T1000 (cell line): ENCODE results near the gene HHEX.

Source experiments
- DNase-seq: peaks from one replicate; lab custom pipeline; 2025; ENCODE audit warnings: mixed read lengths; lab: John Stamatoyannopoulos, UW

HHEX gene

DNA sequence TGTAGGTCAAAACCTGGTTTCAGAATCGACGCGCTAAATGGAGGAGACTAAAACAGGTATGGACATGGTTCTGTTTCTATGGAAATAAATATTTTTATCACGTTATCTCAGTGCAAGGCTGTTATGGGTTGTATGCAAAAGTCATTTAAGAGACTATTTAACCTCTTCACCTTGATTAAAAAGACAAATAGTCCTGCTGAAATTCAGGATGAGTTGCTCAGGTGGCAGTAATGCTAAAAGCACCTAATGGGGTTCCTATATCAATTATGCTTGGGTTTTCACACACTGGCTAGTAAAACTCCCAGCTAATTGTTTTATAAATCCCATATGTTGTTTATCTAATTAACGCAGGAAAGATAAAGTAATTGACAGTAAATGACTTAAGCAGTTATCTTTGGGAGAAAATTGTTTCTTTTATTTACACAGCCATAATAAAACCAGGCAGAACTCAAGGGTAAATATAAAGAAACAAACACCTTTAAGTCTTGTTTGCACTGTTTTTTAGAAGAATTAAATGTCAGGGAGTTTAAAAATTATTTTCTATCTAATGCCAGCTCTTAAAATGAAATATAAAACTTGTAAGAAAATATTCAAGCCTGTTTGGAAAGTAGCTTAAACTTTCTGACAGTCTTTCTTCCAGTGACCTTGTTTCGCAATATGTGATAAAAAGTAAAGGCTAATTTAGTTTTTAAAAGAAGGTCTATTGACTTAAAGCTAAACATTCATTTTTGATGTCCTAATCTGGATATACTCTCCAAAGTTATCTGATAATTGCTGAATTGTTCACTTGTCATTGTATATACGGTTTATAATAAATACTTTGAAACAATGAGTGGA lies 3.2 kb downstream of the HHEX start:
- no peak for DNase-seq

DNA sequence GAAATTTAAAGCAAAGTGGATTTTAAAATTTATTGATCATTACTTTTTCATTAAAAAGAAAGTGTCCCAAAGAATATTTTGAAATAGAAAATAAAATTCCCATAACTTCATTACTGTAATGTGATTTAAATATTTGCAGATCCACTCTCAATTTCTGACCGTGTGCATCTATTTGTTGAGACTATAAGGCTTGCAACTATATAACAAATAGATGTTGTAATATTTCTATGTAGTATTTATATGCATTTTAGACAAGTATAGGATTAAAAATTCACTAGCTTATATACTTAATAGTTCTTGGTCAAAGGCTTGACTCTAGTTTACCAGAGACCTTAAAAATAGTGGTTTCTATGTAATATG lies 3.8 kb downstream of the HHEX start:
- no peak for DNase-seq

DNA sequence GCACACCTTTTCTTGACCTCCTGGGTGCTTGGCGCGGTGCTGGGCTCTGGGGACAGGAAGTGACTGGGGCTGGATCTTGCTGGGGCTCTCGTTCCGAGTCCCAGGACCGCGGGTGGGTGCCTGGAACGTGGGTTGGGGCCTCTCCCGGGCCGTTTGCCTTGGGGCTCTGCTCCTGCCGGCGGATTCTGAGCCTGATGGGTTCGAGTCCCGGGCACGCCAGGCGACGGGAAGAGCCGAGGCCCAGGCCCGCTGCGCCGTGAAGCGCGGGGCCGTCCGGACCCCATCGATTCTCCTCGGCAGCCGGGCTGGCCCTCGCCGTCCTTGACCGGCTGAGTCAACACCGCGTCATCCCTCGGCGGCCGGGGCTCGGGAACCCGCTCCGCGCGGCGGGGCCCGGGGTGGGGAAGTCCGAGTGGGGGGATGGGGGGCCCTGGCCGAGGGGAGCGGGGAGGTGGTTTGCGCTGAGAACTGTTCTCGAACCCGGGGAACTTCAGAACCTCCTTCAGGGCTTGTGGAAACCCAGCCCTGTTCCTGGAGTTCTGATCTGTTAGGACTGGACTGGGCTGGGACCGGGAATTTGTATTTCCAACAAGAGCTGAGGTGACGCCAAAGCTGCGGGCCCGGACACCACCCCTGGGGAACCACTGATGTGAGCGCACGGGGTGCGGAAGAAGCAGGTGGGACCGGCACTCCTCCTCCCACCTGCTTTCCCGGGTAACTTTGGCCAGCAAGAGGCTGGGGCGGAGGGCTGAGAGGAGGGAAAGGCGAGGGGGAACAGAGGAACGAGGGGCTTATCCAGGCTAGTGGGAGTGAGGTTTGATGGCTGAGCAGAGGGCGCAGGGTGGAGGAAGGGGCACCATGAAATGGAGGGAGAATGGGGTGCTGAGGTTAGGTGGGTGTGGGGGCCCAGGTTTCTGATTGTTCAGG lies 6.2 kb downstream of the HHEX start:
- no peak for DNase-seq

DNA sequence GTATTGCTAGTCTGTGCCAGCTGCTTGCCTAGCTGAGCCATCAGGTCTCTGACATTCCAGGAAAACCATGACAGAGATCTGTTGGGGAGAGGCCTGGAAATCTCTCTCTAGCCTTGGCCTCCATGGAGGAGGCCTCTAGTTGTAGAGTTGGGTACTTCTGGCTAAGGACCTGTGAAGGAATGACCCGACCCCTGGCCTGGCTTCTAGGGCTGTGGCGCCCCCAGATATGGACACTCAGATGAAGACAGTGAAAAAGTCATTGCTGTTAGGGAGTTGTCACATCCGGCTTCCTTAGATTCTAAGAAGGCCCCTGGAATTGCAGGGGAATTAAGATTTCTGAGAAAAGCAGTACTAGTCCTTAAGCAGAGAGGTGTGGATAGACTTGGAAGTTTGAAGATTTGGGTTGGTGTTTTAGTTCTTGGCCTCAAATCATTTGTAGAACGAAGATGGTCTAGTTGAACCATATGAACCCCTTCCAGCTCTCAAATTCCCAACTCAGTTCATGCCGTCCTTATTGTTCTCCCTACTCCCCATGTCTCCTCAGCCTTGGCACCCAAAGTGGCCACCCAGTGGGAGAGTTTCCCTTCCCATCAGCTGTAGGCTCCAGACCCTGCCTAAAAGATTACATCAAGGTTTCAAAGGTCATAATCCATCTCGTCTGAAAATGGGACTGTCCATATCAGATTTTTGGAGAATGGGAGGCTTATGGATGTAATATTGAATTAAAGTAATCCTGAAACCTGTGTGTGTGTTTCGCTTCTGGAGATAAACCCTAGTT lies 7.0 kb downstream of the HHEX start:
- no peak for DNase-seq

GRCh38 chr10:92697663-92698511 lies 8.1 kb downstream of the HHEX start:
- no peak for DNase-seq

GRCh38 chr10:92699193-92699517 lies 9.4 kb downstream of the HHEX start:
- DNase-seq = no peak

DNA sequence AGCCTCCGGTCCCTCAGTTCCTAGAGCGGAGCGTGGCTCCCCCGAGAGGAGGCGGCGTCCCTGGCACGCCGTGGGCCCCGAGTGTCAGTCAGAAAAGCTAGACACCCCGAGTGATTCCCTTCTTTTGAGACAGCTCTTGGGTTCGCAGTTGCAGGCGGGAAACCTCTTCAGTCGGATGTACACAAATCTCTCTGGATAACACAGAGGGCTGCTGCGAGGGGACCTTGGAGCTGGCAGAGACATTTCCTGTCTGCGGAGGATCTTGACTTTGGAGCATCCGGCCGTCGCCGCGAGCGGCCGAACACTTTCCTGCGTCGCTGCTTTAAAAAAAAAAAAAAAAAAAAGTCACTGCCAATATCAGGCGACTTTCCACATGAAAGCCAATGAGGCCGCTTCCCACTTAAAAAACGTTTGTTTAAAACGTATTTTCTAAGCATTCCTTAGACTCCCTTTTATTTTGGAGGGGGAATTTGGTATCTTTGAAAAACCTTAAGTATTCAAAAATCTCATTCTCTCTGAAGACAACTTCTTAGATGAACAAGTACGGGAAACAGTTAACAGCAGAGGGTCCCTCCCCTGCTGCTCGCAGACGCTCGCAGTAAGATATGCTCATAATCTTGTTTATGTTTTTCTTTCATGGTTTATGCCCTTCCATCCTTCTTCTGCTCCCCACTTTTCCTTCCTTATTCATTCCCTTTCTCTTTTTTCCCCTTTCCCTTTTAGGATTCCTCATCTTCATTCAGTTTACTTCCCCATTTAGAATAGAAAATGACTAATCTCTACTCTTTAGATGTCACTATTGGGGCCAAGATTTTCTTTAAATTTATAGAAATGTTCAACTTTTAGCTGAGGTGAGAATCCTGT lies 10.0 kb downstream of the HHEX start:
- no peak for DNase-seq

- DNase-seq = no peak
These were observed 12.7 kb downstream of the HHEX start for GRCh38 chr10:92702301-92702916.

DNA sequence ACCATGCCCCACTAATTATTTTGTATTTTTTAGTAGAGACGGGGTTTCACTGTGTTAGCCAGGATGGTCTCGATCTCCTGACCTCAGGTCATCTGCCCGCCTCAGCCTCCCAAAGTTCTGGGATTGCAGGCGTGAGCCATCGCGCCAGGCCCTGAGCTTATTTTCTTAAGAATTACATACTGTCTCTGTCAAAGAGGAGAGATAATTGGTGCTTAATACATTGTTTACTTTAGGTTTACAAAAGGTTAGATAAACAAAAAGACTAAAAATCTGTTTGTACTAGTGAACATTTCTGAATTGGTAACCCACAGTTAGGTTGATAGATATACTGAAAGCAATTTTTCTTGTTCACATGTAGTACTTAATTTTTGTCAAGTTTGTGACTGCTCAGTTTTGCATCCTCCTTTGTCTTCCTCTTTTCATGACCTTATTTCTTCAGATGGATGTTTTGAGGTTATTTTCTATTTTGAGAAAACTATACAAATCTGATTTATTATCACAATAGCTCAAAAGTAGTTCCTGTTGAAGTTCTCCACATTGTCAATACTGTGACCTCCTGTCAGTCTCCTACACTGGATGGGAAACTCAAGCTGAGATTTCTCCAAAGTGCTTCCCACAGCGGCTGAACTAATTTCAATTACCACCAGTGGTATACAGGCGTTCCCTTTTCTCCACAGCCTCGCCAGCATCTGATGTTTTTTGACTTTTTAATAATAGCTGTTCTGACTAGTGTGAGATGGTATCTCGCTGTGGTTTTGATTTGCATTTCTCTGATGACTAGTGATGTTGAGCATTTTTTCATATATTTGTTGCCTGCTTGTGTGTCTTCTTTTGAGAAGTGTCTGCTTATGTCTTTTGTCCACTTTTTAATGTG lies 22.5 kb downstream of the HHEX start:
- DNase-seq = no peak

DNA sequence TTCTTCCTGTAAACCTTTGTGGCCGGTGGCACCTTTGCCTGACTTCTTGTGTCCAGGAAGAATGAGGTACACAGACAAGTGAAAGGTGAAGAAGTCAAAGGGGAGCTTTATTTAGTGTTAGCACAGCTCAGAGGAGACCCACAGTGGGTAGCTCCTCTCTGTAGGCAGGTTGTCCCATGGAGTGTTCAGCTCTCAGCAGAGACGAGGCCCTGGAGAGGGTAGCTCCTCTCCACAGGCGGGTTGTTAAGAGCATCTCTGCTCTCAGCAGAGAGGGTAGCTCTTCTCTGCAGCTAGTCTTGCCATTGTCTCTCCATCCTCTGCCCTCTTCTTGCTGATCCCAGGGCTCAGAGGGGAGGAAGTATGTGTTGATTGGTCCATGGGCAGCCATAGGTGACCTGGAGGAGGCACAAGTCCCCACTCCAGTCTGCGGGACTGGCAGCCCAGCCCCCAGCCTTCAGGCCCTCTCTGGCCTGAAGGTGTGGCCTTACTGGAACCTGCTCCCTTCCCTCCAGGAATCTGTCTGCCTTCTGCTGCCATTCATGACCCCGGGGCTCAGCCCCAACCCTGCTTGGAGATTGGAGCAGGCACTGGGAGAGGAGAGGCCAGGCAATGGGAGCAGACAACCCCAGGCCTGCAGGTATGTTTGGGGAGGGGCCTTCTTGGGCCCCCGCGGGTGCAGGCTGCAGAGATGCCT lies 24.5 kb downstream of the HHEX start:
- DNase-seq = no peak

GRCh38 chr10:92714872-92715271 lies 25.1 kb downstream of the HHEX start:
- DNase-seq = no peak

- DNase-seq = no peak
These were observed 30.5 kb downstream of the HHEX start for GRCh38 chr10:92719991-92720830.

- DNase-seq = no peak
These were observed 31.0 kb downstream of the HHEX start for GRCh38 chr10:92720831-92721165.

- no peak for DNase-seq
These were observed 32.6 kb downstream of the HHEX start for GRCh38 chr10:92722349-92722748.

DNA sequence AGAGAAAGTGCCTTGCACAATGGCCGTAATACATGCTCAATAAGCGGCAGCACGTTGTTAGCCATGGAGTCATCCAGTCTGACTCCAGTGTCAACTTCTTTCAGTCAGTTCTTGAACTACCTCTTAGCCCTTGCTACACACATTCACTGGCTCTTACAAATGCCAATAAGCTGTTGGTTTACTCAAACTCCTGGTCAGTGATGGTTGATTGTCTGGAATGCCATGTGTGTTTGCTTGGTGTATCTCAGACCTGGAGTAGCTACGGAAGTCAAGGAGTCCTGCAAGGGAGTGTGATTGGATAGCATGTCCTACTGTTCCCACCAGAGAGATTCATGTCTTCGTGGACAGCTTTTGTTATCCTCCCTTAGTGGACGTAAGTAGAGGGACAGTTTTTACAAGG lies 37.4 kb downstream of the HHEX start:
- DNase-seq = no peak

DNA sequence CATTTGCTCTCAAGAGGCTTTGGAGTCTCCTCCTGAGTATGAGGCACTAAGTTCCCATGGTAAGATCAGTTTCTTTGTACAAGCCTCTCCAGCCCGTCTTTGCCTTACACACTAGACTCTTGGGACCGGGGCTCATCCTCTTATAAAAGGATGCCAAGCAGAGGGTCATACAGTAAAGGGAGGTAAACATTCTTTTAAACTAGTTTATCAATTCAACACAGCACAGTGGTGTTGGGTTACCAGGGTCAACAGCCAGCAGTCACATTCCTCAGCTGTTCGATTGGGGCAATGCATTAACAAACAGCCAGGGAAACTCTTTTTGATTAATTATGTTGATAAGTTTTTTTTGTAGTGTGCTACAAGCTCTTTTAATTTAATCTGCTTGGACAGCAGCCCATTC lies 37.8 kb downstream of the HHEX start:
- no peak for DNase-seq

- no peak for DNase-seq
These were observed 40.1 kb downstream of the HHEX start for GRCh38 chr10:92729886-92730285.

DNA sequence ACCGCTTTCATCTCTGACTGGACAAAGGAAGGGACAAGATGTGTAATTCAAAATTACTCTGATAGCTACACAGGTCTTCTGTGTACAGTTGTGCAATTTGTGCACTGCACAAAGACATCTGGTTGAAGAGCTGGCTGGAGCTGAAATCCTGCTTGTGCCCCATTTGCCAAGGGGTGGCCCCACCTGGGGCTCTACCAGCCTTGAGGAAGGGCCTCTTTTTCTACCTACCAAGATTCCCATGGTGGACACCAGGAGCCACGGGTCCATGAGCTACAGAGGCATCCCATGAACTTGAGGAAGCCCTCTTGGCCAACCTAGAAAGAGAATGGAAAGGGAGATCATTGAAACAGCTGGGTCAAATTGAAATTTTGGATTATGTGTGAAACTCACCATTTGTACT lies 43.2 kb downstream of the HHEX start:
- DNase-seq = no peak
